Neural cell (in vitro differentiated cells): ENCODE results near the gene DNAL1.

ENCODE experiments used
- CTCF ChIP-seq: fragments of 450-650 bp; IDR thresholded peaks from 2 replicates; pipeline ENCODE4 v1.5.1; 2014; ENCODE audit warnings: antibody characterized with exemption, mild to moderate bottlenecking, moderate library complexity; ENCODE audit not compliant: poor library complexity, severe bottlenecking
- EP300 ChIP-seq: fragments of 450-650 bp; conservative IDR thresholded peaks from 2 replicates; pipeline ENCODE4 v1.6.1; 2014; ENCODE audit warnings: antibody characterized with exemption, mild to moderate bottlenecking, moderate library complexity; ENCODE audit not compliant: poor library complexity, severe bottlenecking
- EZH2 ChIP-seq: fragments of 200-600, 300-800 bp; shearing (Covaris generic), sonication (generic); IDR thresholded peaks from 2 replicates; pipeline ENCODE4 v1.6.1; 2014; ENCODE audit warnings: antibody characterized with exemption, low read length, borderline replicate concordance, mild to moderate bottlenecking; ENCODE audit not compliant: insufficient read depth, poor library complexity, severe bottlenecking
- SMC3 ChIP-seq: fragments of 450-650 bp; conservative IDR thresholded peaks from 2 replicates; pipeline ENCODE4 v1.6.1; 2014; ENCODE audit warnings: antibody characterized with exemption, mild to moderate bottlenecking, moderate library complexity; ENCODE audit not compliant: poor library complexity

DNA sequence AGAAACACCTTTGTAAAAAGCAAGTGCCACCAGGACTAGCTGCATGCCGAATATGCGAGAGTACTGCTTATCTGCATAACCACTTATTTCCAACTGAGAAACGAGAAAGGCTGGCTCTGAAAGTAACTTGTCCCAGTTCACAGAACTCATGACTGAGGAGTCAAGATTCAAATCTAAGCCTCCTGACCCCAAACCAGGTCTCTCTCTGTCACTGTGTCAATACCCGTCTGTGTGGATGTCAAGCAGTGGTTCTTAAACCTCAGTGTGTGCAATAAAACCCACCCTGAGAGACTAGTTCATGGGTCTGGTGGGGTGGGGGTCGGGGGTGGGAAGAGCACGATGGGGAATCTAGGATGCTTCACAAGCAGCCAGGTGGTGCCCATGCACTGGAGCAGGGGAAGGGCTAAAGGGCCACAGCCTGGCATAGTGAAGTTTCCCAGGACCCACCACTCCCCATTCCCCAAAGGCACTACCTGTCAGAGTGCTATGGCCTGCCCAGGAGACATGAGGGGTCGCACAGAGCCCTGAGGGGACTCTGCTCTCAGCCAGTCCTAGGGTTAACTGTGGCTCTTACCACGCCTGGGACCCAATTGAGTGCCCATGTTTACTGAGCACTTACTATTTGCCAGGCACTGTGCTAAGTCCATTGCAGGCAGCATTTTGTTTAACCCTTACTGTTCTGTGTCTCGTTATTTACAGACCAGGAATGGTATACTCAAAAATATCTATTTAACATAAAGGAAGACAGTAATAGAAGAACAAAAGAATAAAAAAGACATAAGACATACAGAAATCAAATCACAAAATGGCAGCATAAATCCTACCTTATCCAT, 102.8 kb downstream of the DNAL1 start:
- no peak for TF ChIP-seq CTCF
- no peak for TF ChIP-seq EZH2
- TF ChIP-seq SMC3: no peak
- TF ChIP-seq EP300: no peak
